ENCODE measurements around the gene AGA.

AGA gene

GRCh38 chr4:177489471-177490246, 47.4 kb upstream of the AGA start:
- Histone ChIP-seq H3K9ac (ENCODE audit: low read depth, low read length, poor library complexity, severe bottlenecking) (no peak overlapping the region), H3K79me2 (ENCODE audit: insufficient read depth, low read length) (no peaks in the 10 kb centered on the region), H3K9me3 (ENCODE audit: insufficient read depth, low read depth, low read length) (no peaks in the 10 kb centered on the region), H3K4me1 (ENCODE audit: insufficient read depth, low read length, poor library complexity, severe bottlenecking) (no peaks in the 10 kb centered on the region), H3K9me2 (replicated peaks; ENCODE audit: low read depth, low read length) (no peaks in the 10 kb centered on the region), H4K20me1 (ENCODE audit: insufficient read depth, low read length, poor library complexity, severe bottlenecking) (no peaks in the 10 kb centered on the region), H3K4me3 (ENCODE audit: low read length, poor library complexity, severe bottlenecking) (no peak overlapping the region), H3K36me3 (ENCODE audit: insufficient read depth, low read length) (no peaks in the 10 kb centered on the region), H3K27me3 (ENCODE audit: insufficient read depth, low read length, poor library complexity, severe bottlenecking) (no peaks in the 10 kb centered on the region), H2AFZ (ENCODE audit: low read length) (no peak overlapping the region), H3K4me2 (ENCODE audit: low read depth, low read length, poor library complexity, severe bottlenecking) (no peak overlapping the region), H3F3A (ENCODE audit: low read depth) (no peaks in the 10 kb centered on the region)
- no peak for TF ChIP-seq EZH2phosphoT487 (IDR thresholded peaks at IDR 0.05; ENCODE audit: borderline replicate concordance)
- TF ChIP-seq, protein P1, sequence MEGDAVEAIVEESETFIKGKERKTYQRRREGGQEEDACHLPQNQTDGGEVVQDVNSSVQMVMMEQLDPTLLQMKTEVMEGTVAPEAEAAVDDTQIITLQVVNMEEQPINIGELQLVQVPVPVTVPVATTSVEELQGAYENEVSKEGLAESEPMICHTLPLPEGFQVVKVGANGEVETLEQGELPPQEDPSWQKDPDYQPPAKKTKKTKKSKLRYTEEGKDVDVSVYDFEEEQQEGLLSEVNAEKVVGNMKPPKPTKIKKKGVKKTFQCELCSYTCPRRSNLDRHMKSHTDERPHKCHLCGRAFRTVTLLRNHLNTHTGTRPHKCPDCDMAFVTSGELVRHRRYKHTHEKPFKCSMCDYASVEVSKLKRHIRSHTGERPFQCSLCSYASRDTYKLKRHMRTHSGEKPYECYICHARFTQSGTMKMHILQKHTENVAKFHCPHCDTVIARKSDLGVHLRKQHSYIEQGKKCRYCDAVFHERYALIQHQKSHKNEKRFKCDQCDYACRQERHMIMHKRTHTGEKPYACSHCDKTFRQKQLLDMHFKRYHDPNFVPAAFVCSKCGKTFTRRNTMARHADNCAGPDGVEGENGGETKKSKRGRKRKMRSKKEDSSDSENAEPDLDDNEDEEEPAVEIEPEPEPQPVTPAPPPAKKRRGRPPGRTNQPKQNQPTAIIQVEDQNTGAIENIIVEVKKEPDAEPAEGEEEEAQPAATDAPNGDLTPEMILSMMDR (conservative IDR thresholded peaks at IDR 0.05; ENCODE audit: low read length), result no peak

DNA sequence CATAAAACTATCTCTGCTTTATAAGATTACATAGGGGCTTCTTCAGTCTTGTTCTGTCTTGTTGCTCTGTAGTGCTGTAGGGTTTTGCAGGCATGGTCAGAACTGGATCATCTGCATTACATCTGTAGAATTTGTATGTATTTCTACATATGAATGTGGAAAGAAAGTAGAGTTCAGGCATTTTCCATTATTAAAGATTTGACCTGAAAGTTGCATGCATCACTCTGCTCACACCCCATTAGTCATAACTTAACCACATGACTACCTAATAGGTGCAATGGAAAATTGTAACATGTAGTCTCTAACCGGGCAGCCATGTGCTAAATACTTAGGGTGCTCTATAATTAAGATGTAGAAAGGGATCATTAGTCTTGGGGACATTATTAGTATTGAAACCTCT, 45.7 kb upstream of the AGA start:
- H3K9ac ChIP-seq (ENCODE audit: low read depth, low read length, poor library complexity, severe bottlenecking), result no peak overlapping the region
- no peaks in the 10 kb centered on the region for H3K9me3 ChIP-seq (ENCODE audit: insufficient read depth, low read depth, low read length)
- H3F3A ChIP-seq (ENCODE audit: low read depth), result no peaks in the 10 kb centered on the region
- H3K4me1 ChIP-seq (ENCODE audit: insufficient read depth, low read length, poor library complexity, severe bottlenecking), result no peaks in the 10 kb centered on the region
- H2AFZ ChIP-seq (ENCODE audit: low read length), result no peak overlapping the region
- no peaks in the 10 kb centered on the region for H3K79me2 ChIP-seq (ENCODE audit: insufficient read depth, low read length)
- no peak overlapping the region for H3K4me3 ChIP-seq (ENCODE audit: low read length, poor library complexity, severe bottlenecking)
- TF ChIP-seq, protein P1 (conservative IDR thresholded peaks at IDR 0.05; ENCODE audit: low read length), result no peak
- no peak for TF ChIP-seq EZH2phosphoT487 (IDR thresholded peaks at IDR 0.05; ENCODE audit: borderline replicate concordance)
- H3K27me3 ChIP-seq (ENCODE audit: insufficient read depth, low read length, poor library complexity, severe bottlenecking), result no peaks in the 10 kb centered on the region
- H3K9me2 ChIP-seq (replicated peaks; ENCODE audit: low read depth, low read length), result no peaks in the 10 kb centered on the region
- H3K4me2 ChIP-seq (ENCODE audit: low read depth, low read length, poor library complexity, severe bottlenecking), result no peak overlapping the region
- no peaks in the 10 kb centered on the region for H3K36me3 ChIP-seq (ENCODE audit: insufficient read depth, low read length)
- H4K20me1 ChIP-seq (ENCODE audit: insufficient read depth, low read length, poor library complexity, severe bottlenecking), result no peaks in the 10 kb centered on the region

GRCh38 chr4:177485528-177485927, 43.3 kb upstream of the AGA start:
- Histone ChIP-seq H3K9ac (ENCODE audit: low read depth, low read length, poor library complexity, severe bottlenecking) (no peak overlapping the region), H3K36me3 (ENCODE audit: insufficient read depth, low read length) (no peaks in the 10 kb centered on the region), H3K4me1 (ENCODE audit: insufficient read depth, low read length, poor library complexity, severe bottlenecking) (no peaks in the 10 kb centered on the region), H3K9me2 (replicated peaks; ENCODE audit: low read depth, low read length) (no peaks in the 10 kb centered on the region), H3F3A (ENCODE audit: low read depth) (no peaks in the 10 kb centered on the region), H3K27me3 (ENCODE audit: insufficient read depth, low read length, poor library complexity, severe bottlenecking) (no peaks in the 10 kb centered on the region), H4K20me1 (ENCODE audit: insufficient read depth, low read length, poor library complexity, severe bottlenecking) (no peaks in the 10 kb centered on the region), H3K79me2 (ENCODE audit: insufficient read depth, low read length) (no peaks in the 10 kb centered on the region), H3K4me2 (ENCODE audit: low read depth, low read length, poor library complexity, severe bottlenecking) (no peak overlapping the region), H3K9me3 (ENCODE audit: insufficient read depth, low read depth, low read length) (no peaks in the 10 kb centered on the region), H2AFZ (ENCODE audit: low read length) (no peak overlapping the region), H3K4me3 (ENCODE audit: low read length, poor library complexity, severe bottlenecking) (no peak overlapping the region)
- no peak for TF ChIP-seq EZH2phosphoT487 (IDR thresholded peaks at IDR 0.05; ENCODE audit: borderline replicate concordance)

- Histone ChIP-seq H3K9me2 (replicated peaks; ENCODE audit: low read depth, low read length) (no peaks in the 10 kb centered on the region), H3K4me1 (ENCODE audit: insufficient read depth, low read length, poor library complexity, severe bottlenecking) (no peaks in the 10 kb centered on the region), H4K20me1 (ENCODE audit: insufficient read depth, low read length, poor library complexity, severe bottlenecking) (no peaks in the 10 kb centered on the region), H3K27me3 (ENCODE audit: insufficient read depth, low read length, poor library complexity, severe bottlenecking) (no peaks in the 10 kb centered on the region), H3F3A (ENCODE audit: low read depth) (no peaks in the 10 kb centered on the region), H3K9me3 (ENCODE audit: insufficient read depth, low read depth, low read length) (no peaks in the 10 kb centered on the region), H3K4me3 (ENCODE audit: low read length, poor library complexity, severe bottlenecking) (no peak overlapping the region), H3K79me2 (ENCODE audit: insufficient read depth, low read length) (no peaks in the 10 kb centered on the region), H2AFZ (ENCODE audit: low read length) (no peak overlapping the region), H3K4me2 (ENCODE audit: low read depth, low read length, poor library complexity, severe bottlenecking) (no peak overlapping the region), H3K36me3 (ENCODE audit: insufficient read depth, low read length) (no peaks in the 10 kb centered on the region), H3K9ac (ENCODE audit: low read depth, low read length, poor library complexity, severe bottlenecking) (no peak overlapping the region)
- TF ChIP-seq, protein P1 (conservative IDR thresholded peaks at IDR 0.05; ENCODE audit: low read length), result no peak
- TF ChIP-seq EZH2phosphoT487 (IDR thresholded peaks at IDR 0.05; ENCODE audit: borderline replicate concordance), result no peak
These were observed 42.4 kb upstream of the AGA start for GRCh38 chr4:177484613-177485021.
